Activated T-cell treated with anti-CD3 and anti-CD28 coated beads, Interleukin-2, amount 50 U/mL, for 1 hour (primary cell): ENCODE data around the gene RAB11FIP3.

Experiments used
- DNase-seq: peaks from one replicate; pipeline ENCODE4 v3.0.0-alpha.2; 2020

The RAB11FIP3 gene

DNA sequence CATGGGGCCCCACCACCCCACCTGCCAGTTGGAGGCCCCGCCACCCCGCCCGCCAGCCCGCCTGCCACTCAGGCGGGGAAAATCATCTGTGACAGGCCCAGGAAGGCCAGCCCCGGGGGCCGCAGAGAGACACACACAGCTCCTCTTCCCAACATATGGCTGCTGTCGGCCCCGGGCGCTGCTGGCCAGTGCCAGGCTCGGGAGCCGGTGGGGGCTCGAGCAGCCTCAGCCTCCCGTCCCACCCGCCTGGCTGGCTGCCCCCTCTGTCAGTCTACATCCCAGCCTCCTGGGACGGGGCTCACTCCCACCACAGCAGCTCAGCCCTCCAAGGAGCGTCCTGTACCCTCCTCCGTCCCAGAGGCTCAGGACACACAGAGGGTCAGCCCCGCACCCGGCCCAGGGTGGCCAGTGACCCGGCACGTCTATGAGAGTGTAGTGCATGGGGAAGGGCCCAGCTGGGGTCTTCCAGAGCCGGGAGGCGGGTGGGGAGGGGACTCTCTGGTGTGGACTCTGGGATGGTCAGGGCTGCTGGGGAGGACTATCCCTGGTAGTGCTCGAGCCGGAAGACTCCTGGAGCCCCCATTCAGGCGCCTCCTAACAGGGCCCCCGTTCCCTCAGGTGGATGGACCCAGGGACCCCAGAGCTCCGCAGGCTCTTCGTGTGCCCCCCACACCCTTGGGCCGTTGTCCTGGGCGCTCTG is 131.2 kb downstream of the RAB11FIP3 start:
- DNase-seq = no peak

DNA sequence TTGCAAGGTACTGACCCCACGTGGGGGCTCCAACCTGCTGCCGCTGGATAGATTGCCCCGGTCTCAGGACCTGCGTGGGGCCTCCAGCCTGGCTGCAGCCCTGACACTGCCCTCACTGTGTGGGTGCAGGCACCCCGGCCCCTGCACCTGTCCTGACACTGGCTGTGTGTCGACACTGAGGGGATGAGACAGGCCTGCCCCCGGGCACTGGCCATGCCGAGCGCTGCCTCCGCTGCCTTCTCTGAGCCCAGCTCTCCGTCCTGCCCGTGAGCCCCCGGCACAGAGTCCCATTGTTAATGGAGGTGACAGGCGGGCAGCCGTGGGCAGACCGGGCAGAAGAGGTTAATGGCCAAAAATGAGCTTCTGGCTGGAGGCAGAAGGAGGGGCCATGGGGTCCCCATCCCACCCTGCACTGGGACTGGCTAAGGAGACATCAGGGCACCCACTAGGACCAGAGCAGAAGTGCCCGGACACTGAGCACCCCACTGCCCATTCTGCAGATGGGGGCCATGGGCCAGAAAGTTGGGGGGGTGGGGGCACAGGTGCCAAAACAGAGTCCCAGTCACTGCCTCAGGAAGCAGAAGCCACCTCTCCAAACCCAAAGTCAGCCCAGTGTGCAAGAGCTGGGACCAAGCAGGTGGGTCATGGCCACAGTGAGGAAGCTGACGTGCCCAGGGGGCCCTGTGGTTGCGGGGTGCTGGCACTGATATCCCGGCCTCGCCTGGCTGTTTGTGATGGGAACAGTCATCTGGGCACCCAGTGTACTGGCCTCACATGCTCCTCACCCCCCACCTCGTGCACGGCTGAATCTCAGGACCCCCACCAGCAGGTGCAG is 132.2 kb downstream of the RAB11FIP3 start:
- no peak for DNase-seq

DNA sequence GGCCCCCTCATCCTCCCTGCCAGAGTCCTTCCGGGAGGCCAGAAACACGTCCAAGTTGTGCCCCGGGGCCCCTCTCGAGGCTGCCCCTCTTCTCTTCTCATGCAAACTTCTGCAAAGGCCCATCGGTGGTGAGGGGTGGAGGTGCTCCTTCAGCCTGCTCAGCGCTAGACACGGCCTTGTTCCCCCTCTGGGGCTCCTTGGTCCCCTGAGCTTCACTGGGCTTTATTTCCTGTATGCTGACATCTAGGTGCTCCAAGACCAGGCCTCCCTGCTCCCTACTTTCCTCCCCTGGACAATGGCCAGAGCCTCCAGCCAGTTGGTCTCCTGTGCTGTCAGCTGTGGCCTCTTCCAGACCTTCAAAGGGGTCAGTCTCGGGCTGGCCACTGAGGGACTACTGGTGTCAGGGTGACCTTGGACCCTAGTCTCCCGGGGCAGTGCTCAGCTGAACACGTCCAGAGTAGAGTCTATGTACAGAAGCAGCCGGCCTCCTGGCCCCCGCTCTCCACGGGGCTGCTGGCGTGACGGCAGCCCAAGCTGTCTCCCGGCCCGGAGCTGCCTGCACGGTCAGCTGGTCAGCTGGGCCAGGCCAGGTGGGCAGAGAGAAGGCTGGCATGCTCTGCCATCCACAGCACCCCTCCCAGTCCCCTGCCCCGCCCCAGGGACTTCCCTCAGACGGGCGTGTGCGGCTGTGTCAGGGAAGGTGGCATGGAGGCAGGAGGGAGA is 133.0 kb downstream of the RAB11FIP3 start:
- no peak for DNase-seq

DNA sequence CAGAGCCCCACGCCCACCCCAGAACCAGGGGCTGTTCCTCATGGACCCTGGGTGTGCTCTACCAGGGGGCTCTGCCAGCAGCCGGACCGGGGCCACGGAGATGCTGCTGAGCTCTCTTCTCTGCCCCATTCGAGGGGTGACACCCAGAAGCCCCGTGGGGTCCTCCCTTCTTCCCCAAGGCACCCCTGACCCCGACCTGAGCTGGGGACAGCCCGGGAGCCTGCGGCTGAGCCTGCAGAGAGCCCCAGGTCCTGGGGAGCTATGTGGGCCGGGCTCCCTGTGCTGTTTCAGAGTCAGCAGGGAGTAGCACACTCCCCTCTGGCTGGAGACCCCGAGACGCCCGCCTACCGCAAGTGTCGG is 133.6 kb downstream of the RAB11FIP3 start:
- no peak for DNase-seq

DNA sequence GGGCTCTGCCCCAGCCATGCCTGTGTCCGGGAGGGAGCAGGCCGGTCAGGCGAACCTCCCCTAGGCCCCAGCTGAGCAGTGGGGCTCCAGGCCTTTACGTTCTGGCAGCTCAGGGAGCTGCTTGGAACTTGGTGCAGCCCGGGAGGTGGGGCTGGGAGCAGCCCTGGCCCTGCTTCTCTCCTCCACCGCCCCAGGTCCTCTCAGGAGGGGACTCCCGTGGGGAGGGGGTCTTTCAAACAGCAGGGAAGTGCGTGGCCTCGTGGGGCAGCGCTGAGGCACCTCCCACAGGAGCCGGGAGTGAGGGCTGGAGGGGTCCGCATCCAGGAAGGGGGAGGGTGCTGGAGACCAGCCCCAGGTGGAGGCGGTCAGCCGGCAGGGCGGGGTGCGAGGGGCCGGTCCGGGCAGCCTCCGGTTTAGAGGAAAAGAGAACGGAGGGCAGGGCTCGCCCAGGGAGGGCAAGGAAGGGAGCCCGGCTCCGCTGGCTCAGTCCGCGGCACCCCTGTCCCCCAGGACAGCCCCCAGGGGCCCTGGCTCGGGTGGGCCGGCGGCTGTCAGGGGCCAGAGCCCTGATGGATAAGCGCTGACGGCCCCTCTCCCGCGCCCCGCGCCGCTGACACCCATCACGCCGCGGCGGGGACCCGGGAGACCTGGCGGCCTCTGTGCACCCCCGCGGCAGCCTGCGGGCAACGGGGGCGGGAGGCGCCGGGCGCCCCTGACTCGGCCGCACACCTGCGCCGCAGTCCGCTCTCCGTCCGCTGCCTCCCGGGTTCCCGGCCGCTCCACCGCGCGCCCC is 134.2 kb downstream of the RAB11FIP3 start:
- DNase-seq = no peak

DNA sequence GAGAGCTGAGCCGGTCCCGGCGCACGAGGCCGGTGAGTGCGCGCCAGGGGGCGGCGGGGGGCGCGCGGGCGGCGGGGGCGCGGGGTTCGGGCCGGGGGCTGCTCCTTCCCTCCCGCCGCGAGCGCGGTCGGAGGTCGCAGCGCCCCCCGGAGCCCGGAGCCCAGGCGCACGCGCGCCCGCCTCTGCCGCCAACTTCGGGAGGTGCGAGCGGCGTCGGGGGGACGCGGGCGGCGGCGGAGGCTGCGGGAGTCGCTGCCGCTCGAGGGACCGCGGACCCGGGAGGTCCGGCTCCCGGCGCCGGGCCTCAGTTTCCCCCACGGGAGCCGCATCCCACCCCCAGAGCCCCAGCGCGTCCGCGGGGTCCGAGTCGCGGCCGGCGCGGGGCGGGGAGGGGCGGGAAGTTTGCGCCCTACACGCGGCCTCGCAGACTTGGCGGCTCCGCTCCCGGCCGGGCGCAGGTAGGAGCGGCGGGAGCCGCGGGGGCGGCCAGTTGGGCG is 134.8 kb downstream of the RAB11FIP3 start, which contains the start of gene PRR35:
PRR35 (plus strand) TSS at position 191 of the 497 bp plus-strand sequence. CDS start 2,901 bp downstream, outside the sequence.
- DNase-seq = no peak

DNA sequence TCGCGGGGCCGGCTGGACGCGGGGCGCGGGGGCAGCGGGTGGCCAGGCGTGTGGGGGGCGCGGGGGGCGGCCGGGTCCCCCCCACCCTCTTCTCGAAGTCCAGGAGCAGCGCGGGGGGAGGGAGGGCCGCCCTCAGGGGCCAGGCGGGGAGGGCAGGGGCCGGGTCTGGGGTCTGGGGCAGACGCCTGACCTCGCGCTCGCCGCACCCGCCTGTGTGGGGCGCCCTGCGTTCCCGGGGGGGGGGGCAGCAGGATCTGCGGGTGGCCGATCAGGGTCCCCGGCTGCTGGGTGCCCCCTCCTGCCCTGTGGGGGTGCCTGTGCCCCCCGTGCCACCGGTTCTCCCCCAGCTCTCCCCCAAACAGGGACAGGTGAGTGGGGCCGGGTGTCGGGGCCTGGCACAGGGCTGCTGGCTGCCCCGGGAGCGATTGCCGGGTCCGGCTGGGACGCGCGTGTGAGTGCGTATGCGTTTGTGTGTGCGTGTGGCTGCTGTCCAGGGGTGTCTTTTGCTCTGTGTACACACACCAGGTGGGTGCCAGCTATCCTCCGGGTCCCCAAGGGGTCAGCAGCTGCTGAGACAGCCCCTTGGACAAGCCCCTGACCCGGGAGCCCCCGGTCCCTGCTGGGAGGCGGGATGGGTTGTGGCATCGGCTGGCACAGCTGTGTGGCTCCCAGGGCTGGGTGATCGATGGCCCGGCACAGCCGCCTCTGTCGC is 135.4 kb downstream of the RAB11FIP3 start:
- DNase-seq = no peak

DNA sequence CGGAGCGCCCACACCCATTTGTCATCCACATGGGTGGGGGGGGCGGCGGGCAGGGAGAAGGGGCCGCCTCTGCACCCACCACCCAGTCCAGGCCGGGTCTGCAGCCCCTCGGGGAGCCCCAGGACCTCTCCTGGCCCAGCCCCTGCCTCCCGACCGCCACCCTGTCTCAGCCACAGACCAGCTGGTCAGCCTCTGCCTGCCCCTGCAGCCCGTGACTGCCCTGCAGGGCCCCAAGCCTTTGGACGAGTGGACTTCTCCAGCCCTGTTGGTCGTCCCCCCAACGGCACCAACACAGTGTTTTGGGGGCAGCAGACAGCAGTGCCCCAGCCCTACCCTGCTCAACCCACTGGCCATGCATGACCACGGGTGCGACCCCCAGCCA is 136.0 kb downstream of the RAB11FIP3 start:
- DNase-seq = no peak

DNA sequence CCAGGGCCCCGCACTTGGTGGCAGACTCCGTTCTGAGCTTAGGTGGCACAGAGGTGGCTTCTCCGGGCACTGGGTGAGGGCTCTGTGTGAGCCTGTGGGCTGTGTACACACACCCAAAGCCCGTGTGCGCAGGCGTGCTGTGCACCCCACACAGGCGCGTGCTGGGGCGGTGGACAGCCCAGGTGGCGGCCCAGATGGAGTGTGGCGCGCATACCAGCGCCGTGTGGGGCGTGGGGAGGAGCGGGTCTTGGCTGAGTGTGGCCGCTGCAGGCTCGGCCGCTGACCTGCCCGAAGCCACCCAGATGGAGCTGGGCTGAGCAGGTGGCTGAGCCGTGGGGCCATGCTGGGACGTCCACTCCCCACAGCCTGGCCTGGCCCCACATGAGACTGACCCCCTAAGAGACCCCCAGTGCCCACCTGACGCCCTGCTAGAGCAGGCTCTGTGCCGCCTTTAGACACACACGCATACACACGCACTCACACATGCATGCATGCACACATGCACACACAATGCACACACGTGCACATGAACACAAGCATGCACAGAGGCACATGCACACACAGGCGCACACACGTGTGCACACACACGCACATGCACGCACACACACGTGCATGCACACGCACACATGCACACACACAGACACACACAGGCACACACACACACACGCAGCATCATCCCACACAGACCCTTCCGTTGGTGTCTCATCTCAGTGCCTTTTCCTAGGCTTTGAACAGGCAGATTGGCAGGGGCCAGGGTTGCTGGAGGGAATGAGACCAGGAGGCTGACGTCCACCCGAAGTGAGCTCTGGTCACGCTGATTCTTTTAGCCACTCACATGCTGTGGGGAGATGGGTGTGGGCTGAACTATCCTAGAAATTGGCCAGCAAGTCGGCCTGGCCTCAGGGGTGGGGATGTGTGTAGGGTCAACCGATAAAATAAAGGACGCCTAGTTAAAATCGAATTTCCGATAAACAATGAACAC is 136.8 kb downstream of the RAB11FIP3 start:
- no peak for DNase-seq

DNA sequence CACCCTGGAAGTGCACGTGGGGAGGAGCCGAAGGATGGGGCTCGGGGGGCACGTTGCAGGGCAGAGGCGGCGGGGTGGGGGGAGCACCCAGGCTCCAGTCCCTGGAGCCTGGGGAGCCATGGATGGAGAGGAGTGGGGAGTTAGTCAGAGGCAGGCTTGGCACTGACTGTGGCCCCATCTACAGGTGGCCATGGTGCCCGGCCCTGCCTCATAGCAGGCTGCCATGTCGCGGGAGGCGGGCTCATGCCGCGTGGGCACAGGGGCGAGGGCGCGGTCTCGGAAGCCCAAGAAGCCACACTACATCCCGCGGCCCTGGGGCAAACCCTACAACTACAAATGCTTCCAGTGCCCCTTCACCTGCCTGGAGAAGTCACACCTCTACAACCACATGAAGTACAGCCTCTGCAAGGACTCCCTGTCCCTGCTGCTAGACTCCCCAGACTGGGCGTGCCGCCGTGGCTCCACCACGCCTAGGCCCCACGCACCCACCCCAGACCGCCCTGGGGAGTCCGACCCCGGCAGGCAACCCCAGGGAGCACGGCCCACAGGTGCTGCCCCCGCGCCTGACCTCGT is 137.7 kb downstream of the RAB11FIP3 start:
- DNase-seq = no peak

DNA sequence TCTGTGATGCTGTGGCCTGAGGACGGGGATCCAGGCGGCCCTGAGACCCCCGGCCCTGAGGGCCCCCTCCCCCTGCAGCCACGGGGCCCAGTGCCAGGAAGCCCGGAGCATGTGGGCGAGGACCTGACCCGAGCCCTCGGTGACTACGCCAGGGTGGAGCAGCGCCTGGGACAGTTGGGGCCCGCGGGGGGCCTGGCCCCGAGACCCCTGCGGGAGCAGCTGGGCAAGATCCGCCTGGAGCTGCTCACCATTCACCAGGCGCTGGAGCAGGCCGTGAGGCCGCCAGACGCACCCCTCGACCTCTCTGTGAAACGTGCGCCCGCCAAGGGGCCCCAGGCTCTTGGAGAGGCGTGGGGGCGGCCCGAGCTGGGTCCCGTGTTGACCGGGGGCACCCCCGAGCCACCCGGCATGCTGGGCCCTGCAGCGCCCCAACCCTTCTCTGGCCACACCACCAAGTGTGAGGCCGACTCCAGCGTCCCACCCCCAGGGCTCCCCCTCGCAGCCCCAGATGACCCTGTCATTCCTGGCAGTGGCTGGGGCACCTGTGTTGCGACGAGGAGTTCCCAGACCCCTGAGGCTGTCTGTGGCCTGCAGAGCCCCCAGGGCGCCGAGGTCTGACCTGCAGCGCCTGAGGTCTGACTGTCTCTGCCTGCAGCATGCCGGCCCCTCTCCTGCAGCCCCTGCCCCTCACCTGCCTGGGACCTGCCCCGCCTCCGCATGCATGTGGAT is 139.4 kb downstream of the RAB11FIP3 start:
- no peak for DNase-seq

DNA sequence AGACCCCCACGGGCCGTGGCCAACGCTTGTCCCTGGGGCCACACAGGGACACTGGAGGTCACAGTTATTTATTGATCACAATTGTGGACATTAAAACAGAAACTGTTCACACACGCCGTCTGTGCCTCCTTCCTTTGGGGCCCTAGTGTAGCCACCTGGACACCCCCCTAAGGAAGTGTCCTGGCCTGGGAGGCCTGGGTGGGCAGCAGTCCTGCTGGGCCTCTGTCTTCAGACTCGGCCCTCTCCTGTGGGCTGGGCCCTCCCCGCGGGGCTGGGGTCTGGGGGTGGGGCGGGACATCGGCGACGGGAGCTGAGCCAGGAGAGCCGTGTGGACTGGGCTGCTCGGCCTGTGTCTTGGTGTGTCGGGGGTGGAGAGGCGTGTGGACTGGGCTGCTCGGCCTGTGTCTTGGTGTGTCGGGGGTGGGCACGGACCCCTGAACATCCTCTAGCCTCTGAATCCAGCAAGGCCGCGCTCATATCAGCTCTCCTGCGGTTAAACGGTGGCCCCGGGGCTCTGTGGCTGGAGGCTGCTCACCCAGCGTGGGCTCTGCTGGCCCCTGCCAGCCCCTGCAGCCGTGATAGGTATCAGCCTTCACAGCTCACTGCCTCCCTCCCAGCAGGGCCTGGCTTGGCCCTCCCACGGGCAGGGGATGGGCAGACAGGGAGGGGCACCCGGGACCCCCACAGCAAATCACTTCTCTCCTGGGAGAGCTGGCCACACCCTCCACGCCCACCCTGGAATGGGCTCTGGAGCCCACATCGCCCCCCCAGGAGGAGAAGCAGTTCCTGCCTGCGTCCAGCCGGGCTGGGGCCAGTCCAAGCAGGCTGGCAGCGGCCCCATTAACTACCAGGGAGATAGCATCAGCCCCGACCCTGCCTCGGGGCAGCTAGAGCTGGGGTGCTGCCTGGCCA is 140.2 kb downstream of the RAB11FIP3 start:
- no peak for DNase-seq

DNA sequence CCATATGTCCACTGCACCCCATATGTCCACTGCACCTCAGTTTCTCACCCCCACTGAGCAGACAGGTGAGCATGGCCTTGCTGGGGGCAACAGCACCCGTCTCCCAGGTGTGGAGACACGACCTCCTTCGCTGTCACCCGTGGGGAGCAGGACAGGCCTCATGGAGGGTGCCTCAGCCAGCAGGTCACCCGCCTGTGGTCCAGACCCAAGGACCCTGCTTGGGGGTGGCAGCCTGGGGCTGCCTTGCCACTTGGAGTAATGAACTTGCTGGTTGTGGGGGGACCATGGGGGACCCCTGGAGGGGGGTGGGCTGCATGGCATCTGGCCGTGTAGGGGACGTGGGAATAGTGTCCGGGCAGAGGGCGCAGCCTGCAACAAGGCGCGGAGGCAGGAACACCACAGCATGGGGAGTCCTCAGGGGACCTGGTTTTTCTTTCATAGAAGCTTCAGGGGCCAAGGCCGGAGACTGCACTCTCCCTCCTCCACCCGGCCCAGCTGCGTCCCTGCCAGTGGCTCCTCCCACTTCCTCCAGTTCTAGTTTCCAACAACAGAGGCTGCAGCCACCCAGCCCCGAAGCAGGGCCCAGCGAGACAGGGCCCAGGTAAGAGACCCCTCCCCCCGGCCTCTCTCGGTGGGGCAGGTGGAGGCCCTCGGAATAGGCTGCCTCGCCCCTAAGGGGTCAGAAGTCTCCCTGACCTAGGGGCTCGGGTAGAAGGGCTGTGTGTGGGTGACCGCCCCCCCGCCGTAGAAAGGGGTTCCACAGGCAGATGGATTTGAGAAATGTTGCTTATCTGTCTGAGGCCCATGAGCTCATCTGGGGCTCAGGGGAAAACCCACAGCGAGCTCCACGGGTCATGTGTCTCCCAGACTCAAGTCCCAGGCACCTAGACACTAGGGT is 141.3 kb downstream of the RAB11FIP3 start, which contains the start of gene NHLRC4:
NHLRC4 (plus strand) TSS at position 531 of the 898 bp plus-strand sequence. CDS start 1,043 bp downstream, outside the sequence.
- DNase-seq = peak; percentile 43

DNA sequence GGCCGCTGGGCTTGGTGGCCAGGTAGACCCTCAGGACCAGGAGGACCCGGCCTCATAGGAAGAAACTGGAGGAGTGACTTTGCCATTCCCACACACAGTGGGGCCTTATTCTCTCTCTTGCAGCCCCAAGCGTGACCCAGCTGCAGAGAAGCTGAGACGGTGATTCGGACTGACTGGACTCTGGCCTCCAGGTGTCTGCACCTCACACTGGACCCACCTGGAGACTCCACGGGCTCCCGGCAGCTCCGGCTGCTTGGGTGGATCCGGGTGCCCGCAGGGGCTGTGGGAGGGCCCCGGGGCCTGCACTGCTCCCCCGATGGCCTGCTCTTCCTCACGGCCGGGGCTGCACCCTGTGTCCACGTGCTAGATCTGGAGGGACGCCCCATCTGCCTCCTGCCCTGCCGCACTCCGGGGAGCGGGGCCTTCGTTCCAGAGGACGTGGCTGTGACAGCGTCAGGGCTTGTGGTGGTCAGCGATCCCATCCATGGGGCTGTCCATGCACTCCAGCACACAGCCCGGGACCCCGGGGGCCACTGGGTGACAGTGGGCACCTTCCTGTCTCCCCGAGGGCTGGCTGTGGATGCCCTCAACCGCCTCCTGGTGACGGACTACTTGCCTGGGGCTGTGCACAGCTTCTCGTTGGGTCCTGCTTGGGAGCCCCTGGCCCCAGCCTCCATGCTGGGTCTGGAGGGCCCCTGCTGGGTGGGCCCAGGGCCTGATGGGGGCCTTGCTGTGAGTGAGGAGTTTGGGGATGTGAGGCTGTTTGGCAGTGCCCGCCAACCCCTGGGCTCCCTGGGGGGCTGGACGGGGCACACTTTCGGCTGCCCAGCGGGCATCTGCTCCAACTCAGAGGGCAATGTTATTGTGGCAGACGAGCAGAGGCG is 142.2 kb downstream of the RAB11FIP3 start:
- DNase-seq = no peak

DNA sequence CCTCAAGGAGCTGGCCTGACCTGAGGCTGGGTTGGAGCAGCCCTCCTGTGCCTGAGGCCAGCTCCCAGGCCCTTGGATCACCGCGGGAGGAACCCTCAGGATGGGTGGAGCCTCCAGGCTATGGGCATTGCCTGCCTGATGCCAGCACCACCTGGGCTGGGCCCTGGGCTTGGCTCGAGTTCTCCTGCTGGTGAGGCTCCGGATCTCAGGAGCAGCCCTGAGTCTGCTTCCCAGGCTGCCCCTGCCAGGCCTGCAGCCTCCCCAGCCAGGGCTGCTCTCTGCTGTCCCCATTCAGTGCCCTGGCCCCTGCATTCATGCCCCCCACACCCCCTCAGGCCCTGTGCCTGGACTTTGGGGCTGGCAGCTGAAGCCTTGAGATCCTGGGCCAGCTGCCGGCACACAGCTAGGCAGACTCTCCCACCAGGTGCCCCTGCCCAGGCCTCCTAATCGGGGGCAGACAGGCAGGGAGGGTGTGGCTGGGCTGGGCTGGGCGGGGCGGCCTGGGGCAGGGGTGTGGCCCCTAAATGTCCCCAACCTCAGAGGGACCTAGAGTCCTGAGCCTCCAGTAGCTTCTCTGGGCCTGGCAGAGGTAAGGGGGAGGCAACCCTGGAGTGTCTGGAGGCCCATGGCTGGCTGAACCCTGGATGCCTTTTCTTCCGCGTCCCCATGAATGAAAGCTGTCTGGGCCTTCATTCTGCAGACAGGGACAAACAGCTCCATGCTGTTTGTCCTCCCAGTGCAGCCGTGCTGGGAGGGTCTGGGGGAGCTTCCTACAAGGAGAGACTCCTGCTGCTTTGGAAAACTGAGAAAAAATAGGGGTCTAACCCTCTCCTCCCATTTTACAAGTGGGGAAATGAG is 143.2 kb downstream of the RAB11FIP3 start:
- no peak for DNase-seq
